ENCODE results near the gene ABCC11.
"Not testable (repeated sequence)": the region's sequence is repeated elsewhere in the genome, so short reads cannot be mapped to it uniquely, and the experiment has no call there.

ABCC11 gene

DNA sequence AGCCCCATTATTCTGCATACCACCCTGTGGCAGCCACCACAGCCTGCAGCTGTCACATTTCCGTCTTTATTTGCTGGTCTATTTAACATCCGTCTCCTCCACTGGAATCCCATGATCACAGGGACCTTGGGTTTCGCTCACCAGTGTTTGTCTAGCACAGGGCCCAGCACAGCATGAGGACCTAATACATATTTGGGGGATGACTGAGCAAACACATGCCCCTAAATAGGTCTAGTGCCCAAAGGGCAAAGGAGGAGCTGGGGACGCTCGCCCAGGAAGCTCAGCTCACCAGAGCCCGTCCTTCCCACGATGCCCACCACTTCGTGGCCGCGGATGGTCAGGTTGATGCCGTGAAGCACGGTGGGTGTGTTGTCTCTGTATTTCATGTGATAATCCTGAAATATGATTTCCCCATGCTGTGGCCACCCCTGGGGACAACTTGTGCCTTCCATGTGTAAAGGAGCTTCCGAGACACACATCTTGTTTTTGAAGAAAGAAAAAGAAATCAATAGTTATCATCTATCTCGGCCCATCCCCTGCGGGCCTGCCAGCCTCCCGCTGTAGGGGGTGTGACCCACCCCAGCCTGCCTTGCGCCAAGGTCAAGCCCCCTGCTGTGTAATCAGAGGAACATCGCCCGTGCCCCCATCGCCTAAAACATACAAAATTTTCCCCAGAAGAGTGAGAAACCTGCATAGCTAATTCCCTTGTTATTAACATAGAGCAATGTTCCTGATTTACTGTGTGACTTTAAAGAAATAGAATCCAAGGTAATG is 70.5 kb downstream of the ABCC11 start:
- H3K36me3 ChIP-seq (ENCODE audit: control insufficient read depth, insufficient read depth, low read length), result no peaks in the 10 kb centered on the region

DNA sequence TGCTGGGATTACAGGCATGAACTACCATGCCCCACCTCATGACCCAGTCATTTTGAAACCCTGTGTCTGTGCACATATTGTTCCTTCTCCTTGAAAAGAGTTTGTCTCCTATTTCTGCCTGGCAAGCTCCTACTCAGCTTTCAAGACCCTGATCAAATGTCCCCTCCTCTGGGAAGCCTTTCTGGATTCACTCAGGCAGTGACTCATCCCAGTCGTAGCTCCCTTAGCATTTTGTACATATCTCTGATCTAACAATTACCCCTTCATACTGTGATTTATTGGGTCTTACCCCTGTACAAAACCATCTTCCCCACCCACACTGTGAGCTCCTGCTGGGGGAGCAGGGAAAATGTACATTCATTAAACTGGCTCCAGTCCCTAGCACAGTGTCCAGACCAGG is 73.5 kb downstream of the ABCC11 start:
- H3K9me3 ChIP-seq (ENCODE audit: control insufficient read depth, insufficient read depth, low read depth, low read length), result no peaks in the 10 kb centered on the region

More for the DNA sequence above, 70.5 kb downstream of the ABCC11 start:
- H3K27ac ChIP-seq (ENCODE audit: low read depth, low read length), result no peak overlapping the region
- no peak overlapping the region for H3K9ac ChIP-seq (ENCODE audit: low read length)
- no peak overlapping the region for H3K4me3 ChIP-seq (ENCODE audit: low read depth, low read length)
- H3K27me3 ChIP-seq (ENCODE audit: control insufficient read depth, insufficient read depth, low read length), result no peaks in the 10 kb centered on the region
- H3K9me3 ChIP-seq (ENCODE audit: control insufficient read depth, insufficient read depth, low read depth, low read length), result no peaks in the 10 kb centered on the region
- H3K4me1 ChIP-seq (ENCODE audit: control insufficient read depth, insufficient read depth, low read length), result no peaks in the 10 kb centered on the region

DNA sequence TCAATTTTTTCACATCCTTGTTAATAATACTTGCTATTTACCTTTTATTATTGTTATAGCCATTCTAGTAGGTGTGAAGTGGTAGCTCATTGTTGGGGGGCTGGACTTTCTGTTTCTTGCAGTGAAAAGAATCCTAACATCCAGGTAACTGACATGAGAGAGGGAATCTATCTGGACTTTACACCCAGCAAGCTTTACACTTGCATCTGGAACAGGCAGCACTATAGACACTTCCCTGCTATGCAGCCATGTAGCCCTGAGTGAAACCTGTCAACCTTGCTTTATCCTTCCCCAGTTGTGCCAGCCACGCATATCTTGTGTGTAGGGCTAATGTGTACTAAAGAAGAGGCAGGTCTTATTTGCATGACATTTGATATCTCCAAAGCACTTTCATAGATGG is 74.7 kb downstream of the ABCC11 start:
- Histone ChIP-seq H3K36me3 (ENCODE audit: control insufficient read depth, insufficient read depth, low read length) (no peaks in the 10 kb centered on the region), H3K9ac (ENCODE audit: low read length) (no peak overlapping the region), H3K4me3 (ENCODE audit: low read depth, low read length) (no peak overlapping the region), H3K4me1 (ENCODE audit: control insufficient read depth, insufficient read depth, low read length) (no peaks in the 10 kb centered on the region), H3K9me3 (ENCODE audit: control insufficient read depth, insufficient read depth, low read depth, low read length) (no peaks in the 10 kb centered on the region), H3K27ac (ENCODE audit: low read depth, low read length) (no peak overlapping the region), H3K27me3 (ENCODE audit: control insufficient read depth, insufficient read depth, low read length) (no peaks in the 10 kb centered on the region)

More for the DNA sequence above, 73.5 kb downstream of the ABCC11 start:
- Histone ChIP-seq H3K36me3 (ENCODE audit: control insufficient read depth, insufficient read depth, low read length) (no peaks in the 10 kb centered on the region), H3K27ac (ENCODE audit: low read depth, low read length) (no peak overlapping the region), H3K27me3 (ENCODE audit: control insufficient read depth, insufficient read depth, low read length) (no peaks in the 10 kb centered on the region), H3K4me3 (ENCODE audit: low read depth, low read length) (no peak overlapping the region), H3K9ac (ENCODE audit: low read length) (no peak overlapping the region), H3K4me1 (ENCODE audit: control insufficient read depth, insufficient read depth, low read length) (no peaks in the 10 kb centered on the region)

DNA sequence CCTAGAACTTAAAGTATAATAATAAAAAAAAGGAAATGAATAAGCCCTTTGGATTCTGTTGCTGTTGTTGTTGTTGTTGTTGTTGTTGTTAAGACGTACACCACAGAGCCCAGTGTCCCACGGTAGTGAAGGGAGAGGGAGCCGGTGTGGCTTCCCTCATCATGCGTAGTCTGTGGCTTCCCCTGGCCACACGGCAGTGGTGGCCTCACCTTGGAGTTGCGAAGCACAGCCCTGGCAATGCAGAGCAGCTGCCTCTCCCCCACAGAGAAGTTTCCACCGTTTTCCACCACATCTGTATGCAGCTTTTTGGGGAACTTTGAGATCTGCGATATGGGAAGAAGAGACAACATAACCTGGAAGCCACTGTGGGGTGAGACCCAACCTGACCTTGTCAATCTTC is 77.4 kb downstream of the ABCC11 start:
- Histone ChIP-seq H3K36me3 (ENCODE audit: control insufficient read depth, insufficient read depth, low read length) (no peaks in the 10 kb centered on the region), H3K9me3 (ENCODE audit: control insufficient read depth, insufficient read depth, low read depth, low read length) (no peaks in the 10 kb centered on the region), H3K27ac (ENCODE audit: low read depth, low read length) (no peak overlapping the region), H3K9ac (ENCODE audit: low read length) (no peak overlapping the region), H3K4me1 (ENCODE audit: control insufficient read depth, insufficient read depth, low read length) (peaks cover 10% of the 10 kb centered on the region), H3K4me3 (ENCODE audit: low read depth, low read length) (no peak overlapping the region), H3K27me3 (ENCODE audit: control insufficient read depth, insufficient read depth, low read length) (no peaks in the 10 kb centered on the region)

DNA sequence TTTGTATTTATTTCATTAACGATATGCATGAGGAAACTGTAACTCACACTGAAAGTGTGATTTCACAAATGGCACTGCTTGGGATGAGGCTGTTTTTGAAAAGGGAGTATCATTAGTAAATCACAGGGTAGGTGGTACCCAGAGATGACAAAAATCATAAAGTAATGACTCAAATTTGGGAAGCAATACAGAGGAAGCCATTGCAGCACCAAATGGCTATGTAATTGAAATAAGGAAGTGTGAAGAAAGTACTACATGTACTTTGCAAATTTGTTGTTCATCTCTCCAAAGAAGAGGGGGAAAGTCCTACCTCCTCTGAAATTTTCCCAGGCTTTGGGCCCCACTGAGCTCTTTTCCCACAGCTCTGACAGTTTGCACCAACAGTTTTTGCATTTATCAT is 79.3 kb downstream of the ABCC11 start:
- H3K27me3 ChIP-seq (ENCODE audit: control insufficient read depth, insufficient read depth, low read length), result no peaks in the 10 kb centered on the region
- H3K4me3 ChIP-seq (ENCODE audit: low read depth, low read length), result no peak overlapping the region
- H3K27ac ChIP-seq (ENCODE audit: low read depth, low read length), result no peak overlapping the region
- H3K9ac ChIP-seq (ENCODE audit: low read length), result no peak overlapping the region
- no peaks in the 10 kb centered on the region for H3K9me3 ChIP-seq (ENCODE audit: control insufficient read depth, insufficient read depth, low read depth, low read length)
- no peaks in the 10 kb centered on the region for H3K36me3 ChIP-seq (ENCODE audit: control insufficient read depth, insufficient read depth, low read length)
- H3K4me1 ChIP-seq (ENCODE audit: control insufficient read depth, insufficient read depth, low read length), result peaks cover 10% of the 10 kb centered on the region

DNA sequence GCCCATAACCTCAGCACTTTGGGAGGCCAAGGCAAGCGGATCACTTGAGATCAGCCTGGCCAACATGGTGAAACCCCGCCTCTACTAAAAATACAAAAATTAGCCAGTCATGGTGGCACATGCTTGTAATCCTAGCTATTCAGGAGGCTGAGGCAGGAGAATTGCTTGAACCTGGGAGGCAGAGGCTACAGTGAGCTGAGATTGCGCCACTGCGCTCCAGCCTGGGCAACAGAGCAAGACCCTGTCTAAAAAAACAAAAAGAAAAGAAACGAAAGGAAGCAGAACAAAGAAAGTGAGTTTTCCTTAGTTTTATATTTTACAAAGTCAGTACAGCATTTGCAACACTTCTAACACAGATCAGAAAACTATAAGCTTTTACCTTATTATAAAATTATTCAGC is 80.7 kb downstream of the ABCC11 start:
- not testable (repeated sequence) for H3K27ac ChIP-seq (ENCODE audit: low read depth, low read length); H3K36me3 ChIP-seq (ENCODE audit: control insufficient read depth, insufficient read depth, low read length); H3K4me3 ChIP-seq (ENCODE audit: low read depth, low read length); H3K9ac ChIP-seq (ENCODE audit: low read length); H3K27me3 ChIP-seq (ENCODE audit: control insufficient read depth, insufficient read depth, low read length); H3K9me3 ChIP-seq (ENCODE audit: control insufficient read depth, insufficient read depth, low read depth, low read length)
- H3K4me1 ChIP-seq (ENCODE audit: control insufficient read depth, insufficient read depth, low read length), result peaks cover 10% of the 10 kb centered on the region

DNA sequence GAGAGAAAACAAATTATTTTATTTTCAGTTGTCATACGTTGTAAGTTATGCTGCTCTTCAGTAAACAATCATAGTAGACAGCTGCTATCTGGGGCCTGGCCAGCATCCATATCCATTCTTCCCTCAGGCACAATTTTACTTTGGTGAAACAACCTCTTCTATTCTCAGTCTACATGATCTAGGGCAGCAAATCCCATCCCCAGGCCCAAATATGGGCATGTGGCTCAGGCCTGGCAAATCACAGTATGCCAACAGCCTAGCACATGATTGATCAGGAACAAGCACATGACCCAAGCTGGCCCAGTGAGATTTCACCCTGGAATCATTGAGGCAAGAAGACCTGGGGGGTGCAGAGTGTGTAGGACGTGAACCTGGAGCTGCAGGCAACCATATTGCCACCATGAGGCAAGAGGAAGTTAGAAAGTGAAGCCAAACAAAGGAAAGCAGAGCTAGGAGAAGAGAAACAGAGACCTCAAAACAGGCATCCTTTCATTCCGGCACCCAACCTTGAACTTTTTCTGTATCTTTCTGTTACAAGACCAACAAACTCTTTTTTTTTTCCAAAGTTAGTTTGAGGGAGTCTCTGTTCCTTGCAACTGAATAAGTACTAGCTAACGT is 81.3 kb downstream of the ABCC11 start:
- no peaks in the 10 kb centered on the region for H3K36me3 ChIP-seq (ENCODE audit: control insufficient read depth, insufficient read depth, low read length)
- no peaks in the 10 kb centered on the region for H3K9me3 ChIP-seq (ENCODE audit: control insufficient read depth, insufficient read depth, low read depth, low read length)
- H3K4me1 ChIP-seq (ENCODE audit: control insufficient read depth, insufficient read depth, low read length), result peaks cover 10% of the 10 kb centered on the region
- no peak overlapping the region for H3K9ac ChIP-seq (ENCODE audit: low read length)
- H3K4me3 ChIP-seq (ENCODE audit: low read depth, low read length), result no peak overlapping the region
- H3K27me3 ChIP-seq (ENCODE audit: control insufficient read depth, insufficient read depth, low read length), result no peaks in the 10 kb centered on the region
- 0 out of 2 replicates have a peak overlapping the region, but pooled peaks have one; percentile 7 for H3K27ac ChIP-seq (ENCODE audit: low read depth, low read length)

DNA sequence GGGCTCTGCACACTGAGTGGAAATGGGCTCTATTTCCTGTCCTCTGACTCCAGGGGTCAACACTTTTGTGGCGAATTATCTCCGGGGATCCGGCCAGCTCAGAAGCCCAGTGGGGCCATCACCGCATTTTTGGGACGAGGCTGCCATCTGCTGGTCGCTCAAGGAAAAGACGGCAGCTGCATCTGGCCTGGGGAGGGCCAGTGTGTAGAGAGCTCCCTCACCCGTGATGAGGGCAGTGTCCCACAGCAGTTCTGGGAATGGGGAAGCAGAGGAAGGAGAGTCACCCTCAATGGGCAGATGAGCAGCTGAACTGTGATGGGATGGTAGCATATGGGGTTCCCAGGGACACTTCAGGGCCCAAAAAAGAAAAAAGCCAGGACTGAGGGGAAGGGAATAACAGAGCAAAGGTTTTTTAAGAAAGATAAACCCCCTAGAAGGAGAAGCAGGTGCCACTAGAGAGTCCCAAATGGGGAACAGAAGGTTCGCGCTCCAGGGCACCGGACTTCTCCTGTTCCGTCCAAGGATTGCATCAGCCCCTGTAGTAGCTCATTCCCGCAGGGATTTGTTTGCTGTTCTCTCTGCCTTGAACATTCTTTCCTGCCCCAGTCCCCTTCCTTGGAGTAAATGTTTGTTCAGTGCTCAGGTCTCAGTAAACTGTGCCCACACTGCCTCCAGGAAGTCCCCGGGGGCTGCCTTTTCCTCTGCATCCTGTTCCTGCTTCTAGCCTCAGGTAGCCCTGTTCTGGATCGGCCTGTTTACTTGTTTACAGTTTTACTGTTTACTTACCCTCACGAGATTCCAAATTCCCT is 82.2 kb downstream of the ABCC11 start:
- H3K9ac ChIP-seq (ENCODE audit: low read length), result peak overlapping the region; percentile 36
- H3K4me3 ChIP-seq (ENCODE audit: low read depth, low read length), result no peak overlapping the region
- H3K36me3 ChIP-seq (ENCODE audit: control insufficient read depth, insufficient read depth, low read length), result no peaks in the 10 kb centered on the region
- no peaks in the 10 kb centered on the region for H3K9me3 ChIP-seq (ENCODE audit: control insufficient read depth, insufficient read depth, low read depth, low read length)
- 0 out of 2 replicates have a peak overlapping the region, but pooled peaks have one; percentile 7 for H3K27ac ChIP-seq (ENCODE audit: low read depth, low read length)
- H3K4me1 ChIP-seq (ENCODE audit: control insufficient read depth, insufficient read depth, low read length), result peaks cover 10% of the 10 kb centered on the region
- H3K27me3 ChIP-seq (ENCODE audit: control insufficient read depth, insufficient read depth, low read length), result no peaks in the 10 kb centered on the region

DNA sequence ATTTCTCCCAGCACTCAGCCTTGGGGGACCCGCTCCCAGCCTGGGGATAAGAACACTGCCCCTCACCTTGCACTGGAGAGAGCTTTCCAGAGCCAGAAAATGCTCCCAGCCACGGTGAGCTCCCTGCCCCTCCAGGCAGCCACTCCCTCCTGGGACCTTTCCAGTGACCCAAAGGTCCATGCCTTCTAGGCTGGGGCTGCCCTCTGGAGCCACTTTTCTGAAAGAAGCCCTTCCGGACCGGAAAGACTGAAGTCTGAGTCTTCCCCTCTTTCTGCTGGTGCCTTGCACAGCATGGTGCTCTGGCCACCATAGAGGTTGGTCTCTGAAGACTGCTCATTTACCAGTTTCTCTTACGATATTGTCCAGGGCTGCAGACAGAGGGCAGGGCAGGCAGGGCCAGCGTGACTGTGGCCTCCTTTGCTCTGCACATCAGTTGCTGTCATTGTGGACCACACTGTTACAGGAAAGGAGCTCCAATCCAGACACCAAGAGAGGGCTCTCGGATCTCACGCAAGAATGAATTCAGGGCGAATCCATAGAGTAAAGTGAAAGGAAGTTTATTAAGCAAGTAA is 84.4 kb downstream of the ABCC11 start:
- Histone ChIP-seq H3K4me1 (ENCODE audit: control insufficient read depth, insufficient read depth, low read length) (peaks cover 10% of the 10 kb centered on the region), H3K9me3 (ENCODE audit: control insufficient read depth, insufficient read depth, low read depth, low read length) (no peaks in the 10 kb centered on the region), H3K9ac (ENCODE audit: low read length) (no peak overlapping the region), H3K4me3 (ENCODE audit: low read depth, low read length) (no peak overlapping the region), H3K27ac (ENCODE audit: low read depth, low read length) (no peak overlapping the region), H3K36me3 (ENCODE audit: control insufficient read depth, insufficient read depth, low read length) (no peaks in the 10 kb centered on the region), H3K27me3 (ENCODE audit: control insufficient read depth, insufficient read depth, low read length) (no peaks in the 10 kb centered on the region)

DNA sequence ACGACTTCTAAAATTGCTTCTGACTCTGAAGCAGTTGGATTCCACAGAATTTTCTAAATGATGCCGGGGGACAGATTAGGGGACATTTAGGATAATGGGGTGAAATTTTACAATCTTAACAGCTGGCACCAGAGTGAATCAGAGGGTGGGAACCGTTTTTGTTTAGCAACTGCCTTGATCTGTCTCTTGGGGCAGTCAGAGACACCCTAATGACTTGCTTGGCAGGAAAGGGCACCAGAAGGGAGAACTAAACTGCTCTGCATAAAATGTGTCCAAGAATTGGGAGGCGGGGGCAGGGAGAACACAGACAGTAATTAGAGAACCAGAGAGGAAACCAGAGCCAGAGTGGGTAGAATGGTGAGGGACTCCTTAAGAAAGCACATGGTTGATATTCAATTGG is 85.4 kb downstream of the ABCC11 start:
- no peak overlapping the region for H3K27ac ChIP-seq (ENCODE audit: low read depth, low read length)
- peaks cover 10% of the 10 kb centered on the region for H3K4me1 ChIP-seq (ENCODE audit: control insufficient read depth, insufficient read depth, low read length)
- no peak overlapping the region for H3K4me3 ChIP-seq (ENCODE audit: low read depth, low read length)
- no peaks in the 10 kb centered on the region for H3K36me3 ChIP-seq (ENCODE audit: control insufficient read depth, insufficient read depth, low read length)
- H3K9me3 ChIP-seq (ENCODE audit: control insufficient read depth, insufficient read depth, low read depth, low read length), result no peaks in the 10 kb centered on the region
- H3K9ac ChIP-seq (ENCODE audit: low read length), result no peak overlapping the region
- no peaks in the 10 kb centered on the region for H3K27me3 ChIP-seq (ENCODE audit: control insufficient read depth, insufficient read depth, low read length)
